Activated CD8-positive, alpha-beta memory T cell treated with anti-CD3 and anti-CD28 coated beads, Interleukin-2, amount 50 U/mL, for 1 hour (primary cell): ENCODE data around the gene PTPRB.
A peak's percentile ranks its signal among the peaks of the same experiment; 100 is the strongest.

Experiments used
- DNase-seq: peaks from one replicate; pipeline ENCODE4 v3.0.0-alpha.2; 2020; ENCODE audit errors: extremely low read depth

Gene PTPRB

DNA sequence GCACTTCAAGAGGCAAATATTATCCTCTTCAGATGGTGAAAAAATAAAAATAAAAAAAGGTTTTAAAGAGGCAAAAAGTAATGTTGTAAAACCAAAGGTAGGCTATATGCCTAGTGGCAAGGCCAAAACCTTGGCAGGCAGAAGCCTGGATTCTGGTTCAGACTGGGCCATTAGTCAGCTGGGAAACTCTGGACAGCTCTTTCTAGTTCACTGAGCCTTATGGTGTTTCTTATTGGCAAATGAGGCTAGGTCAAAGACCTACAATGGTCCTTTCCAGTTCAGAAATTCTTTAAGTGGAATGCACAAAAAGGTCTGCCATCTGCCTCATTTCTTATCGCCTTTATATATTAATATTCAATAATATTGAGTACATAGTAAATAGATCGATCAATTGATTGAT is 44.6 kb downstream of the PTPRB start:
- no peak for DNase-seq

DNA sequence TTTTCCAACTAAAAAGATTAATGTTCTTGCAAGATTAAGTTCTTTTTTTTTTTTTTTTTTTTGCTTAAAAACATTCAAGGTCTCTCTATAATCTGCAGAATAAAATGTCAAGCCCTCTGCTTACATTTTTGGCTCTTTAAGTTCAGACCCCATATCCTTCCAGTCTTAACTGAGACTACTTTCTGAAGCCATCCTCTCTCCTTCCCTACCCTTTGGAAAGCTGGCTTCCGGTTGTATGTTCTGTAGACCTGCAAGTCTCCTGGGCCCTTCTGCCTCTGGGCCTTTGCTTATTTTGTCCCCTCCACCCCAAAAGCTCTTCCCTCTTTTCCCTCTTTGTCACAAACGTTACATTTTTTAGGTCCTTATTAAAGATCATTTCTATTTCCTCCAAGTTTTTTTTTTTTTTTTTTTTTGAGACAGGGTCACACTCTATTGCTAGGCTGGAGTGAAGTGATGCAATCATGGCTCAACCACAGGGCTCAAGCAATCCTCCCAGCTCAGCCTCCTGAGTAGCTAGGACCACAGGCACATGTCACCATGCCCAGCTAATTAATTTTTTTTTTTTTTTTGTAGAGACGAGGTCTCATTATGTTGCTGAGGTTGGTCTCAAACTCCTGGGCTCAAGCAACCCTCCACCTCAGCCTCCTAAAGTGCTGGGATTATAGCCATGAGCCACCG is 46.5 kb downstream of the PTPRB start:
- DNase-seq: no peak

DNA sequence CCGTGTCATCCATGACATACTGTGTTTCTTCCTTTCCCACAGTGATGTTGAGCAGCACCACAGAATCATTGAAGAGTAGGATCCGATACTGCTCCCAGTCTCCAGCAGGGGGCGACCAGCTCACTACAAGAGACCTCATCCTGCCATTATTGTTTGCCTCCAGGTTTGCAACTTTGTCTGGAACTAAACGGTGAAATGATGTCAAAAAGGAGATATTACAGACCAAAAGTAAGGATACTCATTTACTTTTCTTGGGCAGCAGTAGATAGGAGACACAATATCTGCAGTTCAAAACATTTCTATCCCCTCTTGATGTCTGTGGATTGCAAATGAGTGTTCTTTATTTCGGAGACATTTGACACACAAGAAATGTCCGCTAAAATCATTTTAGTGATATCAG is 47.2 kb downstream of the PTPRB start:
- peak; percentile 16 for DNase-seq

DNA sequence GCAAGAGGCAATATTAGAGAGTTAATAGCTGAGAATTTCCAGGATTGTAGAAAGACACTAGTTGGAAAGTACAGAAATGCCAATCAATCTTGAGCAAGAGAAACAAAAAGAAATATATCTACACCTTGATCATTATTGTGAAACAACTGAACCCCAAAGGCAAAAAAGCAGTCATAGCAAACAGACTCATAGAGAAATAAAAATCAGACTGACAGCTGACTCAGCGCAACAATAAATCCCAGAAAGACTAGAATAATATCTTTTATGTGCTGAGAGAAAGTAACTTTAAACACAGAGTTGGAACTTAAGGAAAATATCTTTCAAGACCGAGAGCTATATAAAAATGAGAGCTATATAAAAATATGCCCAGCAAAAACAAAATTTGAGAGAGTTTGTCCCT is 52.9 kb downstream of the PTPRB start:
- no peak for DNase-seq

DNA sequence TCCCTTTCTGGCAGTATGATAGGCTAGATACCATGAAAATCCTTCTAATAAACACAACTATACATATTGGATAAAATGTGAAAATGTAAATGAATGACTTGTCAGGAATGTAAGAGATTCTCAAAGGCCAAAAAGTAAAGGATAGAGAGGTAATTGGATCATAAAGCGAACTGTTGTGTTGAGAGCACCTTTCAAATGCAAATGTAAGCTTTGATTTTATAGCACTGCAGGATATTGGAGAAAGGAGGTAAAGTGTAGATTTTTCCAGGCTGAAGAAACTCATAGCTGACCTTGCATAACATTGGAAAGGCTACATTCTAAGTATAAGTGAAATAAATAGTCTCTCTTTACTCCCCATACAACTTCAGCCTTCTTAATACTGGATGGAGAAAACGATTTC is 54.0 kb downstream of the PTPRB start:
- no peak for DNase-seq

DNA sequence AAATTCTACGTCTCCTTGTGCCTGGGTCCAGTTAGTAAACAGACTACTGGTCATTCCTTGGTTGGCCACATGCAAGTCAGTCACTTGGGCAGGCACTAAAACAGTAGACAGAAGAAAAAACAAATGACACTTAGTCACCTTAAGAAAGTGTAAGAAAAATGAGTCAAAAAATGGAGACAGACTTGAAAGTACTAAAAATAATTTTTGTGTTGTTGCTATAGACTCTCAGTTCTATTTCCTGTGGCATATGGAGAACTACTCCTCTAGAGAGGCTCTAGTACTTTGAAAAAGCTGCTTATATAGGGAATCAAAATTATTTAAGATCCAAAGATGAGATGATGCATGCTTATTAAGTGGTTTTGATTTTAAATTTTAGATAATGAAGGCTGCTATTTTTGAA is 56.0 kb downstream of the PTPRB start:
- DNase-seq: no peak

DNA sequence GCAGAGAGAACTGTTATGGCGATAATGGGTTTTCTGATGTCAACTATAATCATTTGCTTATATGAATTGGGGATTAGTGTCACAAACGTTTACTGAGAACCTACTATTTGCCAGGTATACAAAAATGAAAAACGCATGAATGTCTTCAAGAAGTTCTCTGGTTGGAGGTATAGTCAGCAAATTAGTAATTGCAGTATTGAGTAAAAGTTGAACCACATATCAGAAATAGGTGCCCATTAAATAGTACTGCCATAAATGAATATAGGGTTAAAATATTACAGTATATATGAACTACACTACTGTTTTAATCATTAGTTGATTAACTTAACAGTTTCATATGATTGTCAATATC is 60.0 kb downstream of the PTPRB start:
- no peak for DNase-seq

DNA sequence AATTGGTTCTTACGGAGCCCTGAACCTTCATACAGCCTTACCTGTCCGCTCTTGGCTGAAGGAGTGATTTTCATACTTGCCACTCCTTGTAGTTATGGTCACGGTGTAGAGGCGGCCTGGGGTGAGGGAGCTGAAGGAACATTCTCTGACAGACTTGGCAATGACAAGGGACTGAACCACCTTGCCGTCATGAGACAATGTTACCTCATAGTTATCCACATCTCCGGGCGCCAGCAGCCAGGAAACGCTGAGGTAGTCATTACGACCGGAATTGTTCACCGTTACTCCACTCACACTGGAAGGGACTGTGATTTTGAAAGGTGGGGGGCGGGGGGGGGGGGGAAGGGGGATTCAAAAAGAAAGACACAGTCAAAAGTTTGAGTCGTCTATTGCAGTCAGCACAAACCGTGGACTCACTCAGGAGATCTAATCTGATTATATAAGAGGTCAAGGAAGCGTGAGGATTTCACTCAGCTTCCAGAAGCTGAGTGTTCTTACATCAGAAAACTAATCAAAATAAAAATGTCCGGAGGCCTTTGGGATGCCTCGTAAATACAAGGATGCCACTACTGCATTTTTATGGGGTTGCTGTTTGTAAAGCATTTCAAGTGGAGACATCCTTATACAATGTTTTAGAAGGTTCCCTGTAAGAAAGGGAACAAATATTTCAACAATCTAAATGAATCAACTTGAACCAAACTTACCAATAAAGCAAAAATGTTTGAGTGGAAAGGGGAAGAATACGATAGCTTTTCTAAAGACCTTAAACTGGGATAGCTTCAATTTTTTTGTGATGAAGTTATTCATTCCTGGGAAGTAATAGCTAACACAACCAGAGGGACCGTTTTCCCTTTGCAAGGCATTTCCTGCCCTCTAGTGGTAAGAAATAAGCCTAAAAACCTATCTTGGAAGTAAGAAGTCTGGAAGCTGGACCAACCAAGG is 60.6 kb downstream of the PTPRB start:
- DNase-seq: no peak

DNA sequence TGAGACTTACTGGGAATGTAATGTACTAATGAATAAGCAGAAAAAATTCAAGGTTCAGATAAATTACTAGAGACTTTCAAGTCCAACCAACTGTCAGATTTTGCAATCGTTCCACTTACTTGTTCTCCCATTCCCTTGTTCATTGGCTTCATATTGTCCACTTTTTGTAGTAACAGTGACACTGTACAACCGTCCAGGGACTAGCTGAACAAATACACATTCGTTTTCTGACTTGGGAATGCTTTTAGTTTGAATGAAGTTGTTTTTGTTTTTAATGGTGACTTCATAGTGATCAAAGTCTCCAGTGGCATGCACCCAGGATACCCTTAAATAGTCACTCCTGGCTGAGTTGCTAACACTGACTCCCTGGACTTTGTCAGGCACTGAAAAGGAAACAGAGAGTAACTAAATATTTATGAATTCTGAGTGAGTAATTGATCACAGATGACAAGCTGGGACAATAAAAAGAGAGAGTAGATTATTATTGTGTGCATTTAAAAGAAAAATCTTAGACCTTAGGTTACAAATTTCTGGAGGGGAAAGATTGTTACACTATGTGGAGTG is 65.4 kb downstream of the PTPRB start:
- DNase-seq: no peak

DNA sequence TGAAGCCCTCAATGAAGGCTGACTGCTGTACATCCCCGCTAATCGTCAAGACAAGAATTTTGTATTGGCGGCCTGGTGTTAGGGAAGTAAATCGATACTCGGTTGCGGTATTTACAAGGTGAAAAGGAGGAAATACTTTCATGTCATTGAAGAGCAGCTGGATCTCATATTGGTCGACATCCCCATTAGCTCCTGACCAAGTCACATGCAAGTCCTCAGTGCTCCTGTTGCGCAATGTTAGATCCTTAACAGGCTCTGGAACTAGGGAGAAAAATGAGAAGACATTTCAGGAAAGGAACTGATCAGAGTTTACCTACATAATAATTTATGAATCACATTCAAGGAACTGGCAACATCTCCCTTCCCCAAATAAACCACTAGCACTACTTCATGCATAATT is 66.2 kb downstream of the PTPRB start:
- no peak for DNase-seq

DNA sequence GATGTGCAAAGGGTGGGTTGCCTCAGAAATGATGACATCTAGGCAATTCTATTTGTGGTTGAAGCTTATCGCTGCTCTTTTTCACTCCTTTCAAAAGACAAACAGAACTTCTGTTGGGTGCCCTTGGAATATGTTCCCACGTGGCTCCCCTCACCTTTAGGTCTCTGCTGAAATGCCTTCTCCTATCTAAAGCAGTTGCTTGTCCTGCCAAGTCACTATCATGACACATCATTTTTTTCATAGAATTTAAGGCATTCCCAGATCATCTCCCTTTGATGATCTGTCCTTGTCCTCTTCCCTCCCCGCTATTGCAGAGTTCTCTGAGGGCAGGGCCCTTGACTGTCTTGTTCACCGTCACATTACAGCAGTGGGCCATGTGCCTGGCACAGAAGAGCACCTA is 75.7 kb downstream of the PTPRB start:
- DNase-seq: no peak

DNA sequence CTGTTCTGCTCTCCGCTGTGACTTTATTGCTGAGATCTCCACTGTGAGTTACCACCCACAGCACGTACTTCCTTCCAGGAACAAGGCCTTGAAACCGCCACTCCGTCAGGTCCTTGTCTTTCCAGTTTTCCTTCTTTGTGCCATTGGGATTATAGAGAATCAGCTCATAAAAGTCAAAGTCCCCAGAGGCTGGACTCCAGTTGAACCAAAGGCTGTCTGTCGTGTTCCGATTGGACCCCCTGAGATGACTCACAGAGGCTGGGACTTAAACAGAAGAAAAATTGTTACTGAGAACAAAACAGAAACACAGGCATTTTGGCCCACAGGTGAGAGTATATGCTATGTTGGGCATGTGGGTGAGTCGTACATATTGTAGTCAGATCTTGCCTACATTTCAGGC is 76.6 kb downstream of the PTPRB start:
- no peak for DNase-seq

DNA sequence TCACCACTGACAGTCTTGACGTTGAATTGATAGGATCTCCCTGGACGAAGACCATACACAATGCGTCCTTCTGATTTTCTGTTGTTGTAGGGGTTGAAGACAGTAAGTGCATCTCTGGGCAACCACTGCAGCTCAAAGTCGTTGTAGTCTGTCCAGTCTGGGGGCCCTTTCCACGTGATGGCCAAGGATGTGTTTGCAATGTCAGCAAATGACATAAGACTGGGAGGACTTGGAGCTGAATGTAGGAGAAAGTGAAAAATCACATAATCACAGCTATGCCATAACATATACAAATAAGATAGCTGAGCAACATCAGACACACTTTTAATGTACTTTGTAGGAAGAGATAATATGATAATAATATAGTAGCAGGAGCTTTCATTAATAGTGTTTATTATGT is 77.8 kb downstream of the PTPRB start:
- no peak for DNase-seq

DNA sequence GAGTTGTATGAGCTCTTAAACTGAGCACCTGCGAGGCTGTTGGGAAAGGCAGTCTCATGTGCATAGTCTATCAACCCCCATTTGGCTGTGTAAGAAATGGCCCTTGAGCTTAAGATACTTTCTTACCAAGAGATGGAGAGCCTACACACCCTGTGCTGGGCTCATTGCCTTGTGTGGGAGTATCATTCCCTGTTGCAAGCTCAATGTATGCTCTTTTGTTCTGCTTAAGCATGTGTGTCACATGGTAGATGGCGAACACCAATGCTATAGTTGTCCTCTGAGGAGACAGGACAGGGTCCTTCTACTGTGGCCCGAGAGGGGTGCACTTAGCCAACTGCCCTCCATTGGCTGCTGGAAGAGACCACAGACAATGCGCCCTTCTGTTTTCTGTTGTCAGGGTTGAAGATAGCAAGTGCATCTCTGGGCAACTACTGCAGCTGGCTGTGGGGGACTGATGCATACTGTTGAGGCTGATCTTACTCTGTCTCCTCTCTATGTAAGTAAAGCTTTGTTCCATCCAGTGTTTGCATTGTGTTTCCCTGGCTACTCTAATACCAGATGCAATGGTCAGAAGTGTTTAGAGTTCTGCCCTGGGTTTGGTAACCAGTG is 79.5 kb downstream of the PTPRB start:
- DNase-seq: no peak

DNA sequence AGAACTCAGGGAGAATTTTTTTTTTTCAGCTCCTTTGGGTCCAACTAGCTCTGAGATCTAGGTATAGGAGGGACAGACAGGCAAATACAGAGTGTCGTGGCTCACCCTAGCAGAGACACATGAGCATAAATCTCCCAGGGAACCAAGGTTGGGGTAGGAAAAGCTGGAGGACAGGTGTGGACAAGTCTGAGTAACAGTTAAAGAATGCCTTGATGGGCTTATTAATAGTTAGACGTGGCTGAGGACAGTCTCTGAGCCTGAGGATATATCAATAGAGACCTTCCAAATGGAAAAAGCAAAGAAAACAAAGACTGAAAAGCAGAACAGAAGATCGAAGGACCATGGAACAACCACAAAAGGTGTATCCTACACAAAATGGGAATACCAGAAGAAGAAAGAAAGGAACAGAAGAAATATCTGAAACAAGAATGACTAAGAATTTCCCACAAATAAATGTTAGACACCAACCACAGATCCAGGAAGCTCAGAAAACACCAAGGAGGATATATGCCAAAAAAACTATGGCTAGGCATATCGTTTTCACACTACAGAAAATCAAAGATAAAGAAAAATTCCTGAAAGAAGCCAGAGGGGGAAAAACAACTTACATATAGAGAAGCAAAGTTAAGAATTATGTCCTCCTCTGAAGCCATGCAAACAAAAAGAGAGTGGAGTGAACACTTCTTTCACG is 80.9 kb downstream of the PTPRB start:
- no peak for DNase-seq

DNA sequence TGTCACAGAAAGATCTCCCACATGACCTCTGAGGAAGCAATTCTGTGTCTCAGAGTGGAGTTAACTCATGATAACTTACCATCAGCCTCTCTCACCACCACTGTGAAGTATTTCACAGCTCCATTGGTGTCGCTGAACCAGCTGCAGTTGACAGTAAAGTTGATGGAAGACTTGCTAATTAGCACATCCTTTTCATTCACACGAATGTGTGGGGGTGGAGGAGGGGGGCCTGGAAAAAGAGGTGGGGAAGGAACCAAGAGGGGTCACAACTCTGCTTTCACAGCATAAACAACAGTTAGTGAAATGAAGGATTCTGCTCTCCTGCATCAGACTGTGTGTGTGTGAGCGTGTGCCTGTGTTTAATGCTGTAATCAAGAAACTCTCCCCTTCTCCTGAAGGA is 82.1 kb downstream of the PTPRB start:
- DNase-seq: no peak

DNA sequence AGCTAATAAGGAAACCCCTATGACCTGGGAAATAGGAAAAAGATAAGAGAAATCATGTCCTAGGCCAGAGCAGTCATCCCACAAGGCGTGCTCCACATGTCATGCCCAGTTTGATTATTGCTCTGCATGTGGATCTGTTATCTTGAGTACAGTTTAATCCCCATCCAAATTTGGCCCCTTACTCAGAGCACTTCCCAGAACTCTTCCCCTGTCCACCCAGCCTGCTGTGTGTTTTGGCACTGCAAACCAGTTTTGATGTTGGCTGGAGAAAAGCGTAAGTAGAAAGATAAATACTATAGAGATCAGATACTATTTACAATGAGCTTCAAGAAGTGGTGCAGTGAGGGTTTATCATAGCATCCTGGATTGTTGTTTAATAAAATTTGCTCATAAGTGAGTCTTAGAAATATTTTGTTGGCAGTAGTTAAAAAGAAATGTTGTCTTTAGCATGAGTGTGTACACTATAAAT is 83.8 kb downstream of the PTPRB start:
- no peak for DNase-seq

DNA sequence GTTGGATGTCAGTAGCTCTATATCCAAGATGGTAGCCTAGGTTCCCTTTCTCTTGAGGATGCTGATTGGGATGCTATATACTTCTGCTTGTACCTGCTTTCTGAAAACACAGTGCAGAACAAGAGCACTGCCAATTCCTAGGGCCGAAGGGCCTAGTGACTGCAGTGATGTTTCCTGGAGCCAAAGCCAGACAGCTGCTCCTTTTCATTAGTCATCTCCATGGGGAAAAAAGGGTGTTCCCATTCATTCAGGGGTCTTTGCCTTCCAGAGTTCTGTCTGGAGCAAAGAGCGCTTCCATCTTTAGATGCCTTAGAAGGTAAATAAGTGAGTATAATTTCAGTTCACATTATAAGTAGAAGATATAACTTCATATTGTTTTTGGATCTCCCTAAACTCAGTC is 85.5 kb downstream of the PTPRB start:
- DNase-seq: no peak

DNA sequence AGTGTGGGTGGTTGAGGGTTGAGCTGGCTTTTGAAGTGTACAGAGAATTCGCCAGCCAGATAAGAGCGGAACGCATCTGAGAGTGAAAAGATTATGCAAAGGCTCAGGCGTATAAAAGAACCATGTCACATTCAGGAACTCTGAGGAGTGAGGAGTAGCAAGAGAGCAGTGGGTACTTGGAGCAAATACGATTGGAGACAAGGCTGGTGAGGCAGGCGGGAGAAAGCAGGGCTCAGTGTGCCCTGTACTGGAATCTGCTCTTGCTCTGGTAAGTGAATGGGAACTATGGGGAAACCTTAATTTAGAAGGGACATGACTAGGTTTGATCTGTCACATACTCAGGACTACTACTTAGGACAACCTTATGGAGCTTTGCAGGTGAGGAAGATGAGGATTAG is 87.0 kb downstream of the PTPRB start:
- no peak for DNase-seq

DNA sequence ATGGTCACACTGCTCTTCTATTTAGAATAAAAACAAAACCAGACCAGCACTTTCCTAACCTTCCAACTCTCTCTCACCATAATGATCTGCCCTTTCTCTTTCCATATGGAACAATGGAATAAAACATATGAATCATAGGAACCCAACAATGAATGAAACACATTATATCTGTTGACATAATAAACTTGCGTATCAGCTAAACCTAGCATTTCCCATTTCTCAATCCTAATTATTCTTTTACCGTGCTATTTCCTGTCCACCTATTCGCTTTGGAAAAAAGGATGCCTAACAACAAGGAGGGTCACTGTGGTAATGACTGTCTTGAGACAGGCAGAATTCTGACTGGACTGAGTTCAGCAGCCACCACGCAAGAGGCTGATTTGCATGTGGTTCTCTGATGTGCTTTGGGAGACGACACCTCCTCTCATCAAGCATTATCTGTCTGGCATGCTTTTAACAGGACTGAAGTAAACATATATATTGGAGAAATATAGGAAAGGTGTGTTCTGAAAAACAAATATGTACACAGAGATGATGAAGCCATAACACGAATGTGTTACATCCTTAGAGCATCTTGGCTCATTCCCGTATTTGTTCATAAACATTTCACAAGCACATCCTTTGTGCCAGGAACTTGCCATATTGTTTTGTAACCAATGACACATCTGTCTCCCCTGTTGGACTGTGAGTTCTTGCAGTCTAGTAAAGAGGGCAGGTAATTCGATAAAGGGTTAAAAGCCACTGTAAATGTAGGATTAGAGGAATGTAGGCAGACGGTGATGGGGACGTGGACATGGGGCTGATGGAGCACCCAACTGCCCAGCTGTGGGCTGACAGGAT is 87.7 kb downstream of the PTPRB start:
- DNase-seq: no peak

DNA sequence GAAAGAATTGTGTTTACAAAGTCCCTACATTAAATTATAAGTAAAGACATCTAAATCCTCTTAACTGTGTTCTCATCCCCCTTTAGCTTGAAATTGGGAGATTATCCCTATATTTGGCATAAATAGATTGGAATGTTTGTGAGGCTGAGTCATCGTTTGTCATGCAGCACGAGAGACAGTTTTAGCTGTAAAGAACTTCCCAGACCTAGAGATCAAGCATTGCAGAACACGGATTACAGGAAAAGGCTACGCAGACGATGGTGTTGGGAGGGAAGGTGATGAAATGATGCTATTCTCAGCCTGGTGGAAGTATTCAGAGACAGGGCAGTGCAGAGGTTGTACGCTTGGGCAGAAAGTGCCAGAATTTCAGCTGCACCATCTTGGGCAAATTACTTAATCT is 93.8 kb downstream of the PTPRB start:
- no peak for DNase-seq
